ENCODE data around the gene GTF2IRD1.

GTF2IRD1 gene

DNA sequence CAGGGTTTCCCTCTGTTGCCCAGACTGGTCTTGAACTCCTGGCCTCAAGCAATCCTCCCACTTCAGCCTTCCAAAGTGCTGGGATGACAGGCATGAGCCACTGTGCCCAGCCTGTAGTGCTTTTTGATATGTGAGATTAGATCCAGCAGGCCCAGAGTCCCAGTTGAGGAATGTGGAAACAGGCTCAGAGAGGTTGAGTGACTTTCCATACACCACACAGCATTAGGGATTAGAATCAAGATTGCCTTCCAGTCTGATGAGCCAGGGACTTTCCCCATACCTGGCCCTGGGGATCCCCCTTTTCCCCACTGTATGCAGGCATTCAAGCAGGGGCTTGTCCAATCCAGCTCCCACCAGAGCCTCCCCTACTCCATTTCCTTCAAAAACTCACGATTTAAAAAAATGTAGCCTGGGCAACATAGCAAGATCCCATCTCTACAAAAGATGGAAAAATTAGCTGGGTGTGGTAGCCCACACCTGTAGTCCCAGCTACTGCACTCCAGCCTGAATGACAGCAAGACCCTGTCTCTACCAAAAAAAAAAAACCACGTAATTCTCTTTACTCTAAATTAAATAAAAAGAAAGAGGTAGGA, 128.8 kb downstream of the GTF2IRD1 start:
- Histone ChIP-seq H3K4me3 (ENCODE audit: low read depth, low read length, poor library complexity, severe bottlenecking) (no peak overlapping the region), H3K27me3 (ENCODE audit: insufficient read depth, low read length) (peaks cover 4% of the 10 kb centered on the region; the same call in 1 of the 2 replicates), H2AFZ (ENCODE audit: low read length) (no peak overlapping the region), H3K27ac (ENCODE audit: low read depth, low read length, poor library complexity, severe bottlenecking) (no peak overlapping the region), H3K9me2 (ENCODE audit: low read depth, low read length) (no peaks in the 10 kb centered on the region), H3K79me2 (ENCODE audit: insufficient read depth, low read length) (no peaks in the 10 kb centered on the region), H3K4me1 (ENCODE audit: insufficient read depth, low read length, severe bottlenecking) (peaks cover 8% of the 10 kb centered on the region), H3K9me3 (ENCODE audit: low read length) (no peaks in the 10 kb centered on the region), H3K9ac (ENCODE audit: low read length) (no peak overlapping the region), H3F3A (ENCODE audit: insufficient read depth, low read length) (no peaks in the 10 kb centered on the region), H4K20me1 (ENCODE audit: insufficient read depth, low read length) (no peaks in the 10 kb centered on the region), H3K4me2 (ENCODE audit: low read length) (no peak overlapping the region), H3K36me3 (ENCODE audit: insufficient read depth, low read length) (no peaks in the 10 kb centered on the region)
- TF ChIP-seq EZH2 (IDR thresholded peaks at IDR 0.05; ENCODE audit: borderline replicate concordance, low read length), result no peak
- TF ChIP-seq, protein P1, sequence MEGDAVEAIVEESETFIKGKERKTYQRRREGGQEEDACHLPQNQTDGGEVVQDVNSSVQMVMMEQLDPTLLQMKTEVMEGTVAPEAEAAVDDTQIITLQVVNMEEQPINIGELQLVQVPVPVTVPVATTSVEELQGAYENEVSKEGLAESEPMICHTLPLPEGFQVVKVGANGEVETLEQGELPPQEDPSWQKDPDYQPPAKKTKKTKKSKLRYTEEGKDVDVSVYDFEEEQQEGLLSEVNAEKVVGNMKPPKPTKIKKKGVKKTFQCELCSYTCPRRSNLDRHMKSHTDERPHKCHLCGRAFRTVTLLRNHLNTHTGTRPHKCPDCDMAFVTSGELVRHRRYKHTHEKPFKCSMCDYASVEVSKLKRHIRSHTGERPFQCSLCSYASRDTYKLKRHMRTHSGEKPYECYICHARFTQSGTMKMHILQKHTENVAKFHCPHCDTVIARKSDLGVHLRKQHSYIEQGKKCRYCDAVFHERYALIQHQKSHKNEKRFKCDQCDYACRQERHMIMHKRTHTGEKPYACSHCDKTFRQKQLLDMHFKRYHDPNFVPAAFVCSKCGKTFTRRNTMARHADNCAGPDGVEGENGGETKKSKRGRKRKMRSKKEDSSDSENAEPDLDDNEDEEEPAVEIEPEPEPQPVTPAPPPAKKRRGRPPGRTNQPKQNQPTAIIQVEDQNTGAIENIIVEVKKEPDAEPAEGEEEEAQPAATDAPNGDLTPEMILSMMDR (IDR thresholded peaks at IDR 0.05; ENCODE audit: low read length), result no peak

DNA sequence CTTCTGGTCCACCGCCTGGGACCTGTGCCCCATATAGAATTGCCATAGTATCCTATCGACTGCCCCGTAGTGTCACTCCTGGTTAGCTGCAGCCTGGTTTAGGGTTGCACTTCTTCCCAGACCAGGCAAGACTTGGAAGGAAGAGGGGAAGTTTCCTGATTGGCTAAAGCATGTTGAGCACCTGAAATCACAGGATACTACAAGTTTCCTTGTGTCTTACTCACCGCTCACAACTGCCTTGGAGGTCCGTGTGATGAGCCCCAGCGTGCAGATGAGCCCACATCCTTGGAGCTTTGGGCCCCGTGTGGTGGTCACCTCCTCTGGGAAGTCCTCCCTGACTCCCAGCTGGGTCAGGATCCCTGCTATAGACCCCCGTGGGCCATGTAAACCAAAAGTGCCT, 129.9 kb downstream of the GTF2IRD1 start:
- no peak overlapping the region for H3K4me3 ChIP-seq (ENCODE audit: low read depth, low read length, poor library complexity, severe bottlenecking)
- no peak overlapping the region for H2AFZ ChIP-seq (ENCODE audit: low read length)
- no peaks in the 10 kb centered on the region for H4K20me1 ChIP-seq (ENCODE audit: insufficient read depth, low read length)
- no peaks in the 10 kb centered on the region for H3K9me3 ChIP-seq (ENCODE audit: low read length)
- TF ChIP-seq, protein P1 (IDR thresholded peaks at IDR 0.05; ENCODE audit: low read length), result no peak
- no peak for TF ChIP-seq EZH2 (IDR thresholded peaks at IDR 0.05; ENCODE audit: borderline replicate concordance, low read length)
- H3K27ac ChIP-seq (ENCODE audit: low read depth, low read length, poor library complexity, severe bottlenecking), result no peak overlapping the region
- H3K27me3 ChIP-seq (ENCODE audit: insufficient read depth, low read length), result no peaks in the 10 kb centered on the region; the same call in 1 of the 2 replicates
- no peaks in the 10 kb centered on the region for H3F3A ChIP-seq (ENCODE audit: insufficient read depth, low read length)
- no peaks in the 10 kb centered on the region for H3K36me3 ChIP-seq (ENCODE audit: insufficient read depth, low read length)
- no peak overlapping the region for H3K4me2 ChIP-seq (ENCODE audit: low read length)
- H3K79me2 ChIP-seq (ENCODE audit: insufficient read depth, low read length), result no peaks in the 10 kb centered on the region
- no peak overlapping the region for H3K9ac ChIP-seq (ENCODE audit: low read length)
- H3K4me1 ChIP-seq (ENCODE audit: insufficient read depth, low read length, severe bottlenecking), result peaks cover 12% of the 10 kb centered on the region
- H3K9me2 ChIP-seq (ENCODE audit: low read depth, low read length), result no peaks in the 10 kb centered on the region

DNA sequence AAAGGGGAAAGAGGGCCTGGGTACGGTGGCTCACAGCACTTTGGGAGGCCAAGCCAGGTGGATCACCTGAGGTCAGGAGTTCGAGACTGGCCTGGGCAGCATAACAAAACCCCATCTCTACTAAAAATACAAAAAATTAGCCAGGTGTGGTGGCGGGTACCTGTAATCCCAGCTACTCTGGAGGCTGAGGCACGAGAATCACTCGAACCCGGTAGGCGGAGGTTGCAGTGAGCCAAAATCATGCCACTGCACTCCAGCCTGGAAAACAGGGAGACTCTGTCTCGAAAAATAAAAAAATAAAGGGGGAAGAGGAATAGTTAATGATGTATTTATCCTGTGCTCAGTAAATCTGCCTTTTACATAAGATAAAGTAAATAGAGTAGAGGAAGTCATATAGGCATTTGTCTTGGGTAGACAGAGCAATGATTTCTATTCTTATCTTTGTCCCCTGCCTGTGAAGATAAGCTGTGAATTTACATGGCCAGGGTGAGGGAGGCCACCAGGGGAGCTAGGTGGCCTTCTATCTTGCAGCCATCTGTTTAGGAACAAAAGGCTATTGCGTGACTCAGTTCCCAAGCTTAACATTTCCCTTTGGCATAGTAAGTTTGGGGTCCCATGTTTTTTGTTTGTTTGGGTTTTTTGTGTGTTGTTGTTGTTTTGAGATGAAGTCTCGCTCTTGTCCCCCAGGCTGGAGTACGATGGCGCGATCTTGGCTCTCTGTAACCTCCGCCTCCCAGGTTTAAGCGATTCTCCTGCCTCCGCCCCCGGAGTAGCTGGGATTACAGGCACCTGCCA, 130.7 kb downstream of the GTF2IRD1 start:
- Histone ChIP-seq H4K20me1 (ENCODE audit: insufficient read depth, low read length) (no peaks in the 10 kb centered on the region), H2AFZ (ENCODE audit: low read length) (no peak overlapping the region), H3K36me3 (ENCODE audit: insufficient read depth, low read length) (no peaks in the 10 kb centered on the region), H3K4me2 (ENCODE audit: low read length) (no peak overlapping the region), H3K9me3 (ENCODE audit: low read length) (no peaks in the 10 kb centered on the region), H3K4me1 (ENCODE audit: insufficient read depth, low read length, severe bottlenecking) (peaks cover 12% of the 10 kb centered on the region), H3K79me2 (ENCODE audit: insufficient read depth, low read length) (no peaks in the 10 kb centered on the region), H3K9me2 (ENCODE audit: low read depth, low read length) (no peaks in the 10 kb centered on the region), H3K27me3 (ENCODE audit: insufficient read depth, low read length) (peaks cover 5% of the 10 kb centered on the region; the same call in 1 of the 2 replicates), H3K4me3 (ENCODE audit: low read depth, low read length, poor library complexity, severe bottlenecking) (no peak overlapping the region), H3K9ac (ENCODE audit: low read length) (no peak overlapping the region), H3F3A (ENCODE audit: insufficient read depth, low read length) (no peaks in the 10 kb centered on the region), H3K27ac (ENCODE audit: low read depth, low read length, poor library complexity, severe bottlenecking) (no peak overlapping the region)
- no peak for TF ChIP-seq EZH2 (IDR thresholded peaks at IDR 0.05; ENCODE audit: borderline replicate concordance, low read length)
- TF ChIP-seq, protein P1 (IDR thresholded peaks at IDR 0.05; ENCODE audit: low read length), result no peak
